DMS114 treated with DMSO at 0.1 percent for 48 hours (cell line): Measurements from ENCODE around the gene ZNF471.

Experiments
- DNase-seq: peaks from one replicate; lab custom pipeline; 2025; ENCODE audit not compliant: unreplicated experiment; lab: John Stamatoyannopoulos, UW

Gene ZNF471

GRCh38 chr19:56507446-56508289 lies at the start of gene ZNF471:
Gene ZNF471 (plus strand): TSS chr19:56507855. CDS start chr19:56511572, 3,717 bp downstream.
- DNase-seq, result peak; percentile 98

- no peak for DNase-seq
These were observed 33.3 kb upstream of the ZNF471 start for GRCh38 chr19:56474308-56474707.

- no peak for DNase-seq
These were observed 31.6 kb upstream of the ZNF471 start for GRCh38 chr19:56476093-56476492.

GRCh38 chr19:56476651-56477428 lies 30.8 kb upstream of the ZNF471 start, which contains the start of gene ZNF667:
Gene ZNF667 (minus strand): TSS chr19:56477345. CDS start chr19:56462370, 14,975 bp downstream.
- DNase-seq, result no peak

- DNase-seq, result peak; percentile 91
These were observed 30.0 kb upstream of the ZNF471 start for GRCh38 chr19:56477429-56478338.

GRCh38 chr19:56491399-56491798 lies 16.3 kb upstream of the ZNF471 start:
- DNase-seq, result no peak

- no peak for DNase-seq
These were observed 3.1 kb upstream of the ZNF471 start for GRCh38 chr19:56504581-56504980.

GRCh38 chr19:56508290-56508778 lies 679 bp downstream of the ZNF471 start:
- no peak for DNase-seq

GRCh38 chr19:56525214-56525860 lies 17.7 kb downstream of the ZNF471 start:
- DNase-seq, result no peak

- no peak for DNase-seq
These were observed 29.8 kb downstream of the ZNF471 start for GRCh38 chr19:56537442-56537841.

GRCh38 chr19:56538254-56538760 lies 30.7 kb downstream of the ZNF471 start:
- peak; percentile 88 for DNase-seq

GRCh38 chr19:56538761-56539263 lies 31.2 kb downstream of the ZNF471 start, which contains the start of gene ZFP28:
Gene ZFP28 (plus strand): TSS chr19:56538948. CDS start chr19:56539019, 71 bp downstream.
- DNase-seq, result peak; percentile 60

GRCh38 chr19:56543776-56544175 lies 36.1 kb downstream of the ZNF471 start:
- DNase-seq, result no peak

- no peak for DNase-seq
These were observed 39.9 kb downstream of the ZNF471 start for GRCh38 chr19:56547535-56547934.

- DNase-seq, result no peak
These were observed 46.7 kb downstream of the ZNF471 start for GRCh38 chr19:56554272-56554869.

- DNase-seq, result no peak
These were observed 55.1 kb downstream of the ZNF471 start for GRCh38 chr19:56562766-56563165.

- DNase-seq, result peak; percentile 49
These were observed 59.2 kb downstream of the ZNF471 start for GRCh38 chr19:56566904-56567273.

GRCh38 chr19:56567274-56568120 lies 59.8 kb downstream of the ZNF471 start, which contains the start of gene ZNF470:
Gene ZNF470 (plus strand): TSS chr19:56567468. CDS start chr19:56570312, 2,844 bp downstream.
- DNase-seq, result peak; percentile 91
